Stimulated activated naive CD8-positive, alpha-beta T cell treated with anti-CD3 and anti-CD28 coated beads, Interleukin-15, Interleukin-2, amounts not matched to agents 100 ng/mL and 50 ng/mL, for 24 hours (primary cell): ENCODE results near the gene DCDC2C.

Source experiments
- H3K27ac Mint-ChIP-seq: one replicate; pipeline ENCODE4 v1.8.0; 2021; ENCODE audit warnings: mild to moderate bottlenecking, mixed read lengths
- H3K27me3 Mint-ChIP-seq: one replicate; pipeline ENCODE4 v1.8.0; 2021; ENCODE audit warnings: mixed read lengths
- H3K36me3 Mint-ChIP-seq: one replicate; pipeline ENCODE4 v1.8.0; 2021; ENCODE audit warnings: low read depth, mixed read lengths
- H3K4me1 Mint-ChIP-seq: one replicate; pipeline ENCODE4 v1.8.0; 2021; ENCODE audit warnings: low read depth, mixed read lengths
- H3K4me3 Mint-ChIP-seq: one replicate; pipeline ENCODE4 v1.8.0; 2021; ENCODE audit warnings: mild to moderate bottlenecking, mixed read lengths
- H3K9me3 Mint-ChIP-seq: one replicate; pipeline ENCODE4 v1.8.0; 2021; ENCODE audit warnings: mixed read lengths

The DCDC2C gene

DNA sequence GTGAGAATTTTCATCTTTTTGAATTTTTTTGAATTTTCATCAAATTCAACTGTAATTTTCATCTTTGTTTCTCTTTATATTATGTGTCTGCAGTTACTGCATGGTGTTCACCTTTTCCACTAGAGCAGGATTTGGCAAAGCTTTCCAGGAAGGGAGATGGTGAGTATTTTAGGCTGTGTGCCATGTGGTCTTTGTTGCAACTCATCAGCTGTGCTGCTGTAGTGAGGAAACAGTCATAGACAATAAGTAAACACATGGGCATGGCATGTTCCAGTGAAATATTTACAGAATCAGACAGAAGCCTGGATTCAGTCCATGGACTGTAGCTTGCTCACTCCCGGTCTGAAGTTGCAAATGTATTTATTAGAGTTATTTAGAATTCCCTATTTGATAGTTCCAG is 120.4 kb downstream of the DCDC2C start:
- no peak overlapping the region for H3K27ac Mint-ChIP-seq
- no peaks in the 10 kb centered on the region for H3K36me3 Mint-ChIP-seq
- H3K4me1 Mint-ChIP-seq = no peaks in the 10 kb centered on the region
- peaks cover 28% of the 10 kb centered on the region for H3K9me3 Mint-ChIP-seq
- no peaks in the 10 kb centered on the region for H3K27me3 Mint-ChIP-seq
- no peak overlapping the region for H3K4me3 Mint-ChIP-seq

- Mint-ChIP-seq H3K27me3 (no peaks in the 10 kb centered on the region), H3K36me3 (no peaks in the 10 kb centered on the region), H3K9me3 (peaks cover 10% of the 10 kb centered on the region), H3K4me1 (no peaks in the 10 kb centered on the region), H3K4me3 (no peak overlapping the region), H3K27ac (no peak overlapping the region)
These were observed 124.5 kb downstream of the DCDC2C start for GRCh38 chr2:3827673-3828575.

DNA sequence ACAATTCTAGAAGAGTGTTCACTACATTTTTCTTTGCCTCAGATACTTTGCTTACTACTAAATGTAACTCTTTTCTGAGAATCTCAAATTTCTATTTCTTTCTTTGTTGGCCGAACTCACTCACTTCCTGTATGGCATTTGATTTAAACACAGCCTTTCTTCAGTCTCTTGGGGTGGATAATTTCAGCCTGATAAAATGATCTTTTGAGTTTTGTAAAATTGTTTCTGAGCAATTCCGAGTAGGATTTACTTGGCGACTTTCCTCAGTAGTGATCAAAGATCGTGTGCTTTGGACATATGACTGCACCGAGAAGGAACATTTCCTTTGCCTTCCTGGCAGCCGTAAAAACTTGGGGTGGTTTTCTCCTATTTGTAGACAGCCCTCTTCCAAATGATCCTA is 127.4 kb downstream of the DCDC2C start:
- no peaks in the 10 kb centered on the region for H3K4me1 Mint-ChIP-seq
- no peaks in the 10 kb centered on the region for H3K9me3 Mint-ChIP-seq
- H3K36me3 Mint-ChIP-seq = no peaks in the 10 kb centered on the region
- no peaks in the 10 kb centered on the region for H3K27me3 Mint-ChIP-seq
- H3K4me3 Mint-ChIP-seq = no peak overlapping the region
- H3K27ac Mint-ChIP-seq = no peak overlapping the region

GRCh38 chr2:3837086-3837485 is 133.7 kb downstream of the DCDC2C start:
- no peaks in the 10 kb centered on the region for H3K27me3 Mint-ChIP-seq
- no peak overlapping the region for H3K4me3 Mint-ChIP-seq
- H3K27ac Mint-ChIP-seq = no peak overlapping the region
- H3K36me3 Mint-ChIP-seq = no peaks in the 10 kb centered on the region
- no peaks in the 10 kb centered on the region for H3K4me1 Mint-ChIP-seq
- peaks cover under 1% of the 10 kb centered on the region for H3K9me3 Mint-ChIP-seq

DNA sequence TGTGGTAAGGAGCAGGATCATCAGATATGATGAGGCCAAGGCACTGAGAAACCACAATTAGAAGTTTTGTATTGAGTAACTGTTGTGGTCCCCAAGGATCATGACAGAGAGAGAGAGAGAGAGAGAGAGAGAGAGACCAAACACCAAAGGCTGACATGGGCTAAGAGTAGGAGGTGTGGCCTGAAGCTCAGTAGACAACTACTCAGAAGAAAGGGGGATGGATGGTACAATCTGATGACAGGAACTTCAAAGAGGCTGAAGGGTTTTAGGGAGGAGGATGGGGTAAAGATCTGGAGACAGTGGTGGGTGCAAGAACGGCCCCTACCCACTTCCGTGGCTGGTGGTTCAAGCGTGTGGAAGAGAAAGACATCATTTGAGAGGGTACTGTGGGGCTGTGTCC is 135.0 kb downstream of the DCDC2C start:
- Mint-ChIP-seq H3K9me3 (peaks cover 8% of the 10 kb centered on the region), H3K4me3 (no peak overlapping the region), H3K27me3 (no peaks in the 10 kb centered on the region), H3K27ac (no peak overlapping the region), H3K4me1 (no peaks in the 10 kb centered on the region), H3K36me3 (no peaks in the 10 kb centered on the region)

GRCh38 chr2:3839476-3839875 is 136.1 kb downstream of the DCDC2C start:
- Mint-ChIP-seq H3K9me3 (peaks cover 12% of the 10 kb centered on the region), H3K4me1 (no peaks in the 10 kb centered on the region), H3K36me3 (no peaks in the 10 kb centered on the region), H3K4me3 (no peak overlapping the region), H3K27ac (no peak overlapping the region), H3K27me3 (no peaks in the 10 kb centered on the region)

DNA sequence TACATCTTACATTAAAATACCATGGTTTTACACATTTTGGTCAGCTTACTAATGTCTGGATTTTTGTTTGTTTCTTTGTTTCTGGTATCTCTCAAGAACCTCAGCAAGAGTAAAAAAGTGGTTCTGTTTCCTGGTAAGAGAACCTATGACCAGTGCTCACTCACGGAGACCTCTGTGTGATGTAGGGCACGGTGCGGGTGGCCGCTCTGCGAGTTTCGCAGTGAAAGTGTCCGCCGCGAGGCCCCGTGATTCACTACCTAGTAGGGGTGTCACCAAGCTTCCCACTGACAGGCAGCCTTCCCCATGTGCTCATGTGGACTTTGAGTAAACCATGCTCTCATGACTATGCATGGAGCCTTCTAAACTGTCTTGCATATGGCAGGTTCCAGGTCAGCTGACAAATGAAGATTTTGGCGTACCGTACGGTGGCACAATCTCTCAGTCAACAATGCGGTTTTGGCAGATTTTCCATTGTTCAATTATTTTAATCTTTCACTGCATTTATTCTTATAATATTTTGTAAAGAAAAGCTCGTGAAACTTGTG is 137.3 kb downstream of the DCDC2C start:
- H3K4me1 Mint-ChIP-seq = no peaks in the 10 kb centered on the region

DNA sequence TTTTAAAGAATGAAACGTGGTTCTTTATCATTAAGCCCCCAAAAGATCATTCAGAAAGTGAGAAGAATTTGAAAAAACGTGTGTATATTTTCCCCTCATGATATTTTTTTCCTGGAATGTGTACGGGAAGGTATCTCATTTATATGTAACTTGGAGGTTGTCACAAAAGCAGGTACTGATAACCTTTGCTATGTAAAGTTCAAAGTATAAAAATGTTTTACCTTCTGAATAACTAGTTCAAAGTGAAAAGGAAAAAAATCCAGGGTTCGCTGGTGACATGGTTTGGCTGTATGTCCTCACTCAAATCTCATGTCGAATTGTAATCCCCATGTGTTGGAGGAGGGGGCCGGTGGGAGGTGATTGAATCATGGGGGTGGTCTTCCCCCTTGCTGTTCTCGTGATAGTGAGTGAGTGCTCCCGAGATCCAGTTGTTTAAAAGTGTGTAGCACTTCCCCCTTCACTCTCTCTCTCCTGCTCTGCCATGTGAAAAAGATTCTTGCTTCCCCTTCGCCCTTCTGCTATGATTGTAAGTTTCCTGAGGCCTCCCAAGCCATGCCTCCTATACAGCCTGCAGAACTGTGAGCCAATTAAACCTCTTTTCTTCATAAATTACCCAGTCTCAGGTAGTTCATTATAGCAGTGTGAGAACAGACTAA is 144.2 kb downstream of the DCDC2C start:
- H3K27me3 Mint-ChIP-seq = no peaks in the 10 kb centered on the region
- H3K27ac Mint-ChIP-seq = no peak overlapping the region
- H3K36me3 Mint-ChIP-seq = no peaks in the 10 kb centered on the region
- no peak overlapping the region for H3K4me3 Mint-ChIP-seq
- H3K4me1 Mint-ChIP-seq = no peaks in the 10 kb centered on the region
- H3K9me3 Mint-ChIP-seq = peaks cover 12% of the 10 kb centered on the region

More for the DNA sequence above, 137.3 kb downstream of the DCDC2C start:
- Mint-ChIP-seq H3K27ac (no peak overlapping the region), H3K4me3 (no peak overlapping the region), H3K9me3 (peaks cover 12% of the 10 kb centered on the region), H3K36me3 (no peaks in the 10 kb centered on the region), H3K27me3 (no peaks in the 10 kb centered on the region)

DNA sequence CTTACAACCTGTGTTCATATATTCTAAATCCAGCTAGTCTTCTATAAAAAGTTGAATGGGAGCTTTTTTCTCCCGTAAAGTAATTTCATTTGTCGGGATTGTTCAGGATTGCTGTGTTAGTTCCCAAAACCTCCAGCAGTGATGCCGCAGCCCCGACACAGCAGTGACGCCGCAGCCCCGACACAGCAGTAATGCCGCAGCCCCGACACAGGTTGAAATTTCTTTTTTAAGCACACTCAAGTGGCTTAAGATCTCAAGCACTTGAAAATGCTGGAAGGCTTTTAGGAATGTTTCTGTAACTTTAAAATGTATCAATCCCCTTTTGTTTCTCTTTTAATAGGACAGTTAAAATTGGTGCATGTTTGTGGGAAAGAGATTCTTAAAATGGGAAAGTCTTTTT is 145.4 kb downstream of the DCDC2C start:
- Mint-ChIP-seq H3K27me3 (no peaks in the 10 kb centered on the region), H3K4me1 (no peaks in the 10 kb centered on the region), H3K27ac (no peak overlapping the region), H3K9me3 (peaks cover 8% of the 10 kb centered on the region), H3K4me3 (no peak overlapping the region), H3K36me3 (no peaks in the 10 kb centered on the region)

DNA sequence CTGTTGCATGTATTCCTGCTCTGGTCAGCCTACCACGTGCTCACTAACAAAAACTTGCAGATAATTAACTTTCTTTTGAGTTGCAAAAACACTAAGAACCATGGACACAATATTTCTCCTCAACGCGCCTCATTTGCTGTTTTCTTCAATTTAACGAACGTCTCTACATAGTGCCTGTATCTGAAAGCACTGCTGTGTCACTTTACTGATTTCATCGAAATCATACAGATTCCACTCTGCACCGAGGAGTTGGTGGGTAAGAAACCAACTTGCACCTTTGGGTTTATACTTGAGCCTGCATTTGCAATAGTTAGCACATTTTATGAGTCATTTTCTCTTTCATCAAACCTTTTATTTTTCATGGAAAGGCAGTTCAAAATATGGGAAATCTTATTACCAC is 145.8 kb downstream of the DCDC2C start:
- Mint-ChIP-seq H3K27ac (no peak overlapping the region), H3K4me1 (no peaks in the 10 kb centered on the region), H3K4me3 (no peak overlapping the region), H3K9me3 (peaks cover 10% of the 10 kb centered on the region), H3K27me3 (no peaks in the 10 kb centered on the region), H3K36me3 (no peaks in the 10 kb centered on the region)

- no peak overlapping the region for H3K27ac Mint-ChIP-seq
- no peaks in the 10 kb centered on the region for H3K27me3 Mint-ChIP-seq
- peaks cover 11% of the 10 kb centered on the region for H3K9me3 Mint-ChIP-seq
- H3K4me1 Mint-ChIP-seq = no peaks in the 10 kb centered on the region
- no peak overlapping the region for H3K4me3 Mint-ChIP-seq
- no peaks in the 10 kb centered on the region for H3K36me3 Mint-ChIP-seq
These were observed 154.2 kb downstream of the DCDC2C start for GRCh38 chr2:3857576-3857975.

DNA sequence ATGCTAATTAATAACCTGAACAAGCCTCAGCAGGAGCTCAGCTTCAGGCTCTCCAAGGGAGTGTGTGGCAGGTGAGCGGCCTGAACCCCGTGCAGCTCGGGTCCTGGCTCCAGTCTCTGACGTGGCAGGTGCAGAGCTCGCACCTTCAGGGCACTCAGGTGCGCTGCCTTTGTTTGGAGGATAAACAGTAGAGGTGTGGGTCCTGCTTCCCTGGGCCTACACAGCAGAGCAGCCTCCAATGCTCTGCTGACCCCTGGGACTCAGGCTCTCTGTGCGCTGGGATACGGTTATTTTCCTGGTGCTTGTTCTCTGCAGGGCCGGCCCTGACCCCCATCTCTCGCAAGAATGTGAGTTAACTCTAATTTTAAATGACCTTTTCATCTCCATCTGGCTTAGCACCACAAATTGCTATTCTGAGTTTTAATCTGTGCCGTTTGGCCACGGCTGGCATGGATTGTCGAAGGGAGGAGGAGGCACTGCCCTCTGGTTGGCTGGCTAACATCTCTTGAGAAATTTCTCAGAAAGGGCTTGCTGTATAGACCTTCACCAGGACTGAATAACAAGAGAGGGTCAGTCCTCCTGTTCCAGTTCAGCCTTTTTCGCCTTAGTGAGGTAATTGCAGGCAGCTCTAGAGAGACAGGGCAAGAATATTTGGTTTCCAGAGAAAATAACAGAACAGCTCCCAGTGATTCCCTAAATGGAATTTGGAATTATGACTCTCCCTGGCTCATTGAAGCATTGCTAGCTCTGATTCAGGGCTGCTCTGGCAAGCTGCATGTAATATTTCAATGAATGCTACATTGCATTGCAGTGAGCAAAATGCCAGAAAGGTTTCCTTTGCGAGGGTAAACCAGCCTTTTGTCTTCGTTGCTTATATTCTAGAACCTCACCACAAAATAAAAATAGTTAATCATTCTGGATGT is 161.8 kb downstream of the DCDC2C start:
- H3K36me3 Mint-ChIP-seq = no peaks in the 10 kb centered on the region
- peaks cover 3% of the 10 kb centered on the region for H3K9me3 Mint-ChIP-seq
- no peaks in the 10 kb centered on the region for H3K27me3 Mint-ChIP-seq
- H3K27ac Mint-ChIP-seq = no peak overlapping the region
- no peaks in the 10 kb centered on the region for H3K4me1 Mint-ChIP-seq
- H3K4me3 Mint-ChIP-seq = no peak overlapping the region

DNA sequence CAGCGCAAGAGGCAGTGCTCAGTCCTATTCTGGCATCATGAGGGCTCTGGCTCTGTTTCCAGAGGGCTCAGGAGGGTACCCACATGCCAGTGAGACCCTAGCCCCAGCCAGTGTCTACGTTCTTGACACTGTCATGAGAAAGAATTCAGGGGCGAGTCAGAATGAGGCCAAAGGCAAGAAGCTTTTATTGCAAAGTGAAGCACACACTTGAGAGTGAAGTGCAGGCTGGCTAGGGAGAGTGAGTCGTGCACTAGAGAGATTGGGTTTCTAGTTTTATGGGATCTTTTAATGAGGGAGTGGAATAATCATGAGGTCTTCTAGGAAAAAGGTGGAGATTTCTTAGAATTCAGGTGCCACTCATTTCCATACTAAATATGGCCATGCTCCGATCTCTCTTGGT is 164.1 kb downstream of the DCDC2C start:
- Mint-ChIP-seq H3K27me3 (no peaks in the 10 kb centered on the region), H3K9me3 (no peaks in the 10 kb centered on the region), H3K4me3 (no peak overlapping the region), H3K36me3 (no peaks in the 10 kb centered on the region), H3K27ac (no peak overlapping the region), H3K4me1 (no peaks in the 10 kb centered on the region)

DNA sequence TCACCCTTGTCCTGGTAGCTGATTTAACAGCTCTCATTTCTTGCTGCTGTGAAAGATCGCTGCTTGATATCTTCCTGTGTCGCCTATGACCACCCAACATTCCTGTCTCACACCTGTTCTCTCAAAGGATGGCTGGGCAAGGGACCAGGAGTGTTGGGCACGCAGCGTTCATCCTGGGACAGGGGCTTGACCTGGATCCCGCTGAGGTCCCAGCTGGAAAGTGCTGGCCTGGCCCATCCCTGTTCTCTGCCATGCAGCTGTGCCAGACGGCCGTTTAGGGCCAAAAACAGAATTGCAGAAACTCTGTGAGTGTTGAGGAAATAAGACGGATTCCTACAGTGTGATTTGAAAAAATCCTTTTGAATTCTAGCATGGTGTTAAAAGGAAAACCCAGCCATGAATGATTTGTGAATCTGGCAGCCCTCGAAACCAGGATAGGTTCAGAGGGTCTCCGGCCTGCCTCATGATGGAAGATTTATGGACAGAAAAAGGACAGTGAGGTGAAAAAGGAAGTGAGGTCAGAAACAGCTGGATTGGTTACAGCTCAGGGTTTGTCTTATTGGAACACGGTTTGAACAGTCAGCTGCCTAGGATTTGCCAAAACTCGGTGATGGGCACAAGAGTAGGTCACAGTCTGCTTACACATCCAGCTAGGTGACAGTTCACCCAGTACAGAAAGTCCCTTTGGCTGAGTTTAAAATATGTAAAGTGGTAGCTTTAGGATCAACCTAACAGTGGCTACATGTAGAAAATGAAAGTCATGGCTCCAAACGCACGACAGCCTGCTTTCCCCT is 164.8 kb downstream of the DCDC2C start:
- H3K27me3 Mint-ChIP-seq = no peaks in the 10 kb centered on the region
- no peaks in the 10 kb centered on the region for H3K9me3 Mint-ChIP-seq
- no peak overlapping the region for H3K4me3 Mint-ChIP-seq
- H3K27ac Mint-ChIP-seq = no peak overlapping the region
- H3K4me1 Mint-ChIP-seq = no peaks in the 10 kb centered on the region
- no peaks in the 10 kb centered on the region for H3K36me3 Mint-ChIP-seq
